ENCODE data around the gene ARMC7.
"Not testable (repeated sequence)": the region's sequence is repeated elsewhere in the genome, so short reads cannot be mapped to it uniquely, and the experiment has no call there.

ARMC7 gene

DNA sequence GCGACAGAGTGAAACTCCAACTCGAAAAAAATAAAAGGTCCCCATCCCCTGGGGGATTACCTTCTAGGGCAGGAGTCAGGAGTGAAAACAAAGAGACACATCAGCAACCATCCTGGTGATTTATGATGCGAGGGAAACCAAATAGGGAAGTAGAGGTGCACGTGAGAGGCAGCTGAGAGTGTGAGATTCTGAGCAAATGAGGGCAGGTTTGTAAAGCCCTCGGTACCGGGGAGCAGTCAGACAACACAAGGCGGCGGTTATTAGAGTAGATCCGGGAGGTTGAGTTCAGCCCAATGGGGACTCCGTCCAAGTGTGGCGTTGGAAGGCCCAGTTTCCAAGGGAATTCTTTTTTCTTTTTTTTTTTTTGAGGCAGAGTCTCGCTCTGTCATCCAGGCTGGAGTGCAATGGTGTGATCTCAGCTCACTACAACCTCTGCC is 7.4 kb upstream of the ARMC7 start:
- DNase-seq (ENCODE audit: low read depth) = no peak

DNA sequence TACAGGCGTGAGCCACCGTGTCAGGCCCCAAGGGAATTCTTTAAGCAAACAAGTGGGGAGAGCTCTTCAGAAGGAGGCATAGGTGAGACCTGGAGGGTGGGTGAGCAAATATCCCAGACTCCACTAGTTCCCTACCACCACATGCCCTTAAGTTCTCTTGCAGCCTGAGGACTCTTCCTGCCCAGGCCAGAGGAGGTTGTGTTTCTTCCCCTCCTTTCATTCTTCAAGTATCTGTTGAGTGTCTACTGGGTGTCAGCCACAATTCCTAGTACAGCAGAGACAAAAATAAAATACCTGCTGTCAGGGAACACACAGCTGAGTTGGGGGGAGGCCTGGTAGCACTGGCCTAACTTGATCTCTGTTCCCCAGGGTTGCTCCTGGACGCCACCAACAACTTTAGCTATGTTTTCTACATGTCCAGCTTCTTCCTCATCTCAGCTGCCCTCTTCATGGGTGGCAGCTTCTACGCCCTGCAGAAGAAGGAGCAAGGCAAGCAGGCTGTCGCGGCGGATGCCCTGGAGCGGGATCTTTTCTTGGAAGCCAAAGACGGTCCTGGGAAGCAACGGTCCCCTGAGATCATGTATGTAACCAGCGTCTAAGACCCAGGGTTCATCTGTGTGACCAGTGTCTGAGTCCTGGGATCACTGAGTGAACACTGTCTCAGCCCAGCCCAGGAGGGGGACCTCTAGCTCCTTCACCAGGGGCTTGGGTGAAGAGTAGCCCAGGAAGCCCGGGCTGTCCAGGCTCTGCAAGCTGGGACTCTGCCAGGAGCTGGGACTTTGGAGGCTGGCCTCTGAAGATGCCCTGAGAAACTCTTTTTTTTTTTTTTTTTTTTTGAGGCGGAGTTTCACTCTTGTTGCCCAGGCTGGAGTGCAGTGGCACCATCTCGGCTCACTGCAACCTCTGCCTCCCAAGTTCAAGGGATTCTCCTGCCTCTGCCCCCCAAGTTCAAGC is 5.9 kb upstream of the ARMC7 start:
- DNase-seq (ENCODE audit: low read depth) = no peak

GRCh38 chr17:75105126-75106080 is 4.4 kb upstream of the ARMC7 start:
- DNase-seq (ENCODE audit: low read depth) = no peak

DNA sequence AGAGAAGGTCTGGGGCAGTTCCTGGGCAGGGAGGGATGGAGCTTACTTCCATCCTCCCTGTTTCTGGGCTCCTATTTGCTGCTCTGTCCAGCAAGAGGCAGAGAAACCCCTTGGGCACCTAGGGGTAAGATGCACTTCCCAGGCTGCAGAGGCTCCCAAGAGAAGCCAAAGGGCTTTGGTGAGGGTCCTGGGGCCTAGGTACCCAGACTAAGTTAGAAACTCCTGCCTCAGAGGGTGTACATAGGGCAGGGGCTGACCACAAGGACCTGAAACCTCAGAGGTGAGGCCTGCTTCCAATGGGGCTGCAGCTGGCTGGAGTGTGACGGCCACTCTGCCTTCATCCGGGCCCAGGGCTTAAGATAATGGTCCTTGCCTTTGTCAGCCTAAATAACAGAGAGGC is 1.6 kb upstream of the ARMC7 start:
- DNase-seq (ENCODE audit: low read depth) = no peak

- DNase-seq (ENCODE audit: low read depth) = no peak
Observed at GRCh38 chr17:75109046-75109406, 743 bp upstream of the ARMC7 start.

DNA sequence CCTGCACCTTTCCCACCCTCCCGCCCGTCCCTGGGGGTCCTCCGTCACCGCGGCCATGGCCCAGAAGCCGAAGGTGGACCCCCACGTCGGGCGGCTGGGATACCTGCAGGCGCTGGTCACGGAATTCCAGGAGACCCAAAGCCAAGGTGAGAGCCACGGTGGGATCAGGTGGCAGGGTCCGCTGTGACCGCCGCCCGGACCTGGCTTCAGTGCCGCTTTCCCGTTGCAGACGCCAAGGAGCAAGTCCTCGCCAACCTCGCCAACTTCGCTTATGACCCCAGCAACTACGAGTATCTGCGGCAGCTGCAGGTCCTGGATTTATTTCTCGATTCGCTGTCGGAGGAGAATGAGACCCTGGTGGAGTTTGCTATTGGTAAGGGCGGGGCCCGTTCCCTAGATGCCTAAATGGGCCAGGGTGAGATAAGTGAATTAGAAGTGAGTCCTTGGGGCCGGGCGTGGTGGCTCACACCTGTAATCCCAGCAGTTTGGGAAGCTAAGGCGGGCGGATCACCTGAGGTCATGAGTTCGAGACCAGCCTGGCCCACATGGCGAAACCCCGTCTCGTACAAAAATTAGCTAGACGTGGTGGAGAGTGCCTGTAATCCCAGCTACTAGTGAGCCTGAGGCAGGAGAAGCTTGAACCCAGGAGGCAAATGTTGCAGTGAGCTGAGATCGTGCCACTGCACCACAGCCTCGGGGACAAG is 617 bp downstream of the ARMC7 start:
- DNase-seq (ENCODE audit: low read depth) = no peak

GRCh38 chr17:75111777-75112335 is 2.1 kb downstream of the ARMC7 start:
- no peak for DNase-seq (ENCODE audit: low read depth)

- peak; percentile 75 for DNase-seq (ENCODE audit: low read depth)
Observed at GRCh38 chr17:75113798-75114551, 4.2 kb downstream of the ARMC7 start.

- DNase-seq (ENCODE audit: low read depth) = no peak
Observed at GRCh38 chr17:75114552-75115314, 5.0 kb downstream of the ARMC7 start.

- DNase-seq (ENCODE audit: low read depth) = no peak
Observed at GRCh38 chr17:75115555-75115954, 5.8 kb downstream of the ARMC7 start.

DNA sequence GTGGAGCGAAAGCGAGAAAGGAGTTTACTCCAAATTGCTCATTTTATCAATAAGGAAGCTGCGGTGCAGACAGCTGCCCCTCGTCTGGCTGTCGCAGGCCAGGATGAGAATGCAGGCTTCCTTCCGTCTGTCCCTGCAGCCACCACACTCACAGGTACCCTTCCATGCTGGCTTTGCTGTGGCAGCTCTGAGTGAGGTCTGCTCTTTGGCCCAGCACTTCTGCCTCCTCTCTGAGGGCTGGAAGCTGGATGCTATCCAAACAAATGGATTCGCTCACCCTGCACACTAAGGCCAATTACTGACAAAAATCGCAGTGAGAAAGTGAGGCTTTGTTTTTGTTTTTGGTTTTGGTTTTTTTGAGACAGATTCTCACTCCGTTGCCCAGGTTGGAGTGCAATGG is 7.0 kb downstream of the ARMC7 start:
- no peak for DNase-seq (ENCODE audit: low read depth)

GRCh38 chr17:75118307-75118706 is 8.5 kb downstream of the ARMC7 start:
- no peak for DNase-seq (ENCODE audit: low read depth)

DNA sequence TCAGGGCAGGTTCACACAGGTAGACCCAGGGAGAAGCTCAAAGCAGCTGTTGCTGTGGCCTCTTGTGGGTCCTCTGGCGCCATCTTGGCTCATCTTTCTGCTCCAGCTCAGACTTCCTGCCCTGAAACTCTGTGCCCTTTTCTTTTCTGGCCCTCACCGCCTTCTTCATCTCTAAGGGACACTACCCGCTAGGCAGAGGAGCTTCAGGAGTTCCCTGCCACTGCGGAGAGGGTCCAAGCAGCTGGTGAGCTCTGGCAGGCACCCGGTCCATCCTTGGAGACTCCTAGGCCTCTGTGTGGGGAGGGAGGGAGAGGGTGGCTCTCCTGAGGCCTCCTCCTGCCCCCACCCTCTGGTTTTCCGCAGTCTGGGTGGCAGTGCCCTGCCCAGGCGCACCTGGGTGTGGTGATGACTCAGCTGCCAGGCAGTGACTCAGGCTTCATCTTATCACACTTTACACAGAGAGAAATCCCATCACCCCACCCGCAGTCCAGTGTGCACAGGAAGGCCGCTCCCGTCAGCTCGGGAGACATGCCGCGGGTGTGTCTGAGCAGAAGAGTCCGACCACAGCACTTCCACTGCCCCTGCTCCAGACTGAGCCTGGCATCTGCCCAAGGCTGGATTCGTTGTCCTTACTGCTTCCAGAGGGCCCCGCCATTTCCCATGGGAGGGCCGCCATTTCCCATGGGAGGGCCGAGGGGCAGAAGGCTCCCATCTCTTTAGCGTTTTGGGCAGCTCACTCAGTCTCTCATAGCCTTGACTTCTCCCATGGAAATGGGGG is 14.5 kb downstream of the ARMC7 start:
- DNase-seq (ENCODE audit: low read depth) = peak; percentile 55

DNA sequence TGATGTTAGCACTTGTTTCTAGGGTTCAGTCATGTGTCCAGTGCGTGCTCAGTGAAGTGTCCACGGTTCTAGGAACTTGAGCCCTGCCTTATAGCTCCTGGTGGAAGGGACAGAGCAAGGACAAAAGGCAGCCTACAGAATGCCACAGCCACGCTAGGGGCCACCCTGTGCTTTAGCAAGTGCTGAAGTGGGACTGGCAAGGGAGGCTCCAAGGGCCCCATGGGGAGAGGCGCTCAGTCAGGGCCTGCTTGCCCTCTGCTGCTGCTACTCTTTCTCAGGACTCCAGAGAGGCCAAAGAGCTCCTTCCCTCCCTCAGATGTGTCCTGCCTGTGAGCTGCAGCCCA is 15.0 kb downstream of the ARMC7 start:
- DNase-seq (ENCODE audit: low read depth) = no peak

DNA sequence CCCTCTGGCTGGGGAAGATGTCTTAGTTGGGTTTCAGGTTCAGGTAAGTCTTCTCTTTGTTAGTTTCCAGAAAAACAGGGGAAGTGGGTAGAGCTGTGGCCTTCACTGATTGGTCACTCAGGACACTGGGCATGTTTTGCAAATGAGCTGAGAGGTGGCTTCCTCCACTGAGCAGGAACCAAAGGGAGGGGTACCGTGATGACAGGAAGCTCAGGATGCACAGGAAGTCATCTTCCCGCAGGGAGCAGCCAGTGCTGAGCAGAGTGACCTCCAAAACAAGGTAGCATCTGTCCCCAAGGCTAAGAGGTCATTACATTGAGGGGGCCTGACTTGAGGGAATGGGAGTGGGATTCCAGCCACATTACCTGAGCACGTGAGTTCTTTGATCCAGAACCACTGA is 16.2 kb downstream of the ARMC7 start:
- DNase-seq (ENCODE audit: low read depth) = no peak

DNA sequence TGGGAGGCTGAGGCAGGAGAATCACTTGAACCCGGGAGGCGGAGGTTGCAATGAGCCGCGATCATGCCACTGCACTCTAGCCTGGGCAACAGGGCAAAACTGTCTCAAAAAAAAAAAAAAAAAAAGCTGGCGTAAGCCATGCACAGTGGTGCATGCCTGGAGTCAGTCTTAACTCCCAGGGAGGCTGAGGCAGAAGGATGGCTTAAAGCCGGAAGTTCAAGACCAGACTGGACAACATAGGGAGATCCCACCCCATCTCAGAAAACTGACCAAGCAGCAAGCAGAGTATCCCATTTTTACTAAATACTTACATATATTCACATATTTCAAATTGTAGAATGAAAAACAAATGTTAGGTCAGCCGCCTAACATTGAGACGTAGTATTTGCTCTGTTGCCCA is 17.2 kb downstream of the ARMC7 start:
- DNase-seq (ENCODE audit: low read depth) = no peak

DNA sequence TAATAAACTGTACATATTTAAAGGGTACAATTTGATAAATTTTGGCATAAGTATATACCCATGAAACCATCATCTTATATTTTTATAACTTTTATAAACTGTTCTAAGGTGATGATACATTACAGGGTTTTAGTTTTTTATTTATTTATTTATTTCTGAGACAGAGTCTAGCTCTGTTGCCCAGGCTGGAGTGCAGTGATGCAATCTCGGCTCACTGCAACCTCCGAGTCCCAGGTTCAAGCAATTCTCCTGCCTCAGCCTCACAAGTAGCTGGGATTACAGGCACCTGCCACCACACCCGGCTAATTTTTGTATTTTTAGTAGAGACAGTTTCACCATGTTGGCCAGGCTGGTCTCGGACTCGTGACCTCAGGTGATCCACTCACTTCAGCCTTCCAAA is 18.2 kb downstream of the ARMC7 start:
- not testable (repeated sequence) for DNase-seq (ENCODE audit: low read depth)

- DNase-seq (ENCODE audit: low read depth) = no peak
Observed at GRCh38 chr17:75128694-75129505, 19.1 kb downstream of the ARMC7 start.

GRCh38 chr17:75129576-75129975 is 19.8 kb downstream of the ARMC7 start:
- DNase-seq (ENCODE audit: low read depth) = no peak
